Type B pancreatic cell (in vitro differentiated cells): ENCODE data around the gene DUSP9. TPM values are rescaled to one million over a fixed set of nuclear protein-coding genes. Genes with fewer than 3 reads are reported as not detected.

ENCODE experiments used
- DNase-seq: peaks from one replicate; pipeline ENCODE4 v3.0.0; 2021; ENCODE audit warnings: mixed read lengths; ENCODE audit not compliant: unreplicated experiment; ENCODE audit errors: extremely low spot score
- H3K27ac Mint-ChIP-seq: 2 replicates; pipeline ENCODE4 v1.8.0; 2021; ENCODE audit warnings: mild to moderate bottlenecking, mixed read lengths
- H3K27me3 Mint-ChIP-seq: 2 replicates; pipeline ENCODE4 v1.8.0; 2021; ENCODE audit warnings: mixed read lengths
- H3K36me3 Mint-ChIP-seq: 2 replicates; pipeline ENCODE4 v1.8.0; 2021; ENCODE audit warnings: mixed read lengths
- H3K4me1 Mint-ChIP-seq: one replicate; pipeline ENCODE4 v1.8.0; 2021; ENCODE audit warnings: mixed read lengths; ENCODE audit not compliant: unreplicated experiment
- H3K4me3 Mint-ChIP-seq: 2 replicates; pipeline ENCODE4 v1.8.0; 2021; ENCODE audit warnings: mild to moderate bottlenecking, mixed read lengths
- H3K9me3 Mint-ChIP-seq: 2 replicates; pipeline ENCODE4 v1.8.0; 2021; ENCODE audit warnings: mixed read lengths
- CTCF ChIP-seq: fragments of 200-600 bp; sonication (generic); conservative IDR thresholded peaks from 2 replicates; pipeline ENCODE4 v1.5.0; 2021; ENCODE audit warnings: antibody characterized with exemption, mild to moderate bottlenecking
- total RNA-seq: library from RNA; stranded (reverse); gene quantifications from 2 replicates; pipeline ENCODE4 v1.2.1, GENCODE V29; 2021; ENCODE audit warnings: low replicate concordance

The DUSP9 gene
- total RNA-seq, 1 donor from 2014 or later: 9.5 TPM

GRCh38 chrX:153623310-153624029 lies 23.5 kb upstream of the DUSP9 start:
- Mint-ChIP-seq H3K27me3 (peaks cover 4% of the 10 kb centered on the region), H3K9me3 (no peaks in the 10 kb centered on the region)

GRCh38 chrX:153624196-153625091 lies 22.6 kb upstream of the DUSP9 start:
- H3K9me3 Mint-ChIP-seq: no peaks in the 10 kb centered on the region
- H3K4me1 Mint-ChIP-seq: no peaks in the 10 kb centered on the region
- H3K27me3 Mint-ChIP-seq: no peaks in the 10 kb centered on the region
- H3K4me3 Mint-ChIP-seq: no peak overlapping the region
- no peak overlapping the region for H3K27ac Mint-ChIP-seq
- no peak for DNase-seq
- H3K36me3 Mint-ChIP-seq: no peaks in the 10 kb centered on the region
- TF ChIP-seq CTCF: no peak

More at GRCh38 chrX:153623310-153624029, 23.5 kb upstream of the DUSP9 start:
- DNase-seq: no peak
- H3K36me3 Mint-ChIP-seq: no peaks in the 10 kb centered on the region
- H3K4me1 Mint-ChIP-seq: no peaks in the 10 kb centered on the region
- no peak overlapping the region for H3K27ac Mint-ChIP-seq
- no peak for TF ChIP-seq CTCF
- no peak overlapping the region for H3K4me3 Mint-ChIP-seq

- Mint-ChIP-seq H3K4me3 (no peak overlapping the region), H3K4me1 (no peaks in the 10 kb centered on the region), H3K27me3 (no peaks in the 10 kb centered on the region), H3K36me3 (no peaks in the 10 kb centered on the region), H3K27ac (no peak overlapping the region), H3K9me3 (no peaks in the 10 kb centered on the region)
- TF ChIP-seq CTCF: no peak
- DNase-seq: no peak
These were observed 21.6 kb upstream of the DUSP9 start for GRCh38 chrX:153625271-153626024.

GRCh38 chrX:153626025-153626633 lies 20.9 kb upstream of the DUSP9 start:
- Mint-ChIP-seq H3K27ac (no peak overlapping the region), H3K36me3 (no peaks in the 10 kb centered on the region), H3K4me1 (no peaks in the 10 kb centered on the region), H3K27me3 (no peaks in the 10 kb centered on the region), H3K4me3 (no peak overlapping the region), H3K9me3 (peaks cover 3% of the 10 kb centered on the region)
- DNase-seq: no peak
- no peak for TF ChIP-seq CTCF
